NCI-H1436 (cell line): ENCODE measurements around the gene HTR6.
"Not testable (repeated sequence)": the region's sequence is repeated elsewhere in the genome, so short reads cannot be mapped to it uniquely, and the experiment has no call there.

ENCODE experiments used
- DNase-seq: peaks from one replicate; lab custom pipeline; 2025; lab: John Stamatoyannopoulos, UW

The HTR6 gene

DNA sequence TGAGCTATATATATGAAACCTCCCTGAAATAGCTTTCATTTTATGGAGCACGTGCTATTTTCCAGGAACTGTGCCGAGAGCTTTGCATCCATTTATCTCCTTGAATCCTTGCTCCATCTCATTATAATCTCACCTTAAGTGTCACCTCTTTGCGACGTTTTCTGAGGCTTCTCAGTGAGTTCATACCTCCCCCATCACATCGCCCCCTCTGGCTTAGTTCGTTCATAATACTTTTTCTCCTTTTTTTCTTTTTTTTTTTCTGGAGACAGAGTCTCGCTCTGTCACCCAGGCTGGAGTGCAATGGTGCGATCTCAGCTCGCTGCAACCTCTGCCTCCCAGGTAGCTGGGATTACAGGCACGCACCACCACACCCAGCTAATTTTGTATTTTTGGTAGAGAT, 25.4 kb upstream of the HTR6 start:
- DNase-seq: not testable (repeated sequence)

DNA sequence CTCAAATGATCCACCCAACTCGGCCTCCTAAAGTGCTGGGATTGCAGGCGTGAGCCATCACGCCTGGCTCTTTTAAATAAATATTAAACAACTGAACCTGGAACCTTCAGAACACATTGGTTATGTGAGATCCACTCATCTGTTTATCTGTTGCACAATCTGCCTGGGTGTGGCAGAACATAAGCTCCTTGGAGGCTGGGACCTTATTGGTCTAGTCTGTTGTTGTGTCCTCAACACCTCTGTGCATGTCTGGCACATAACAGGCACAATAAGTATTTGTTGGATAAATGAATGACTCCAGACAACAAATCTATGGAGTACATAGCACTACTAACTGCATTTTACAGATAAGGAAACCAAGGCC, 24.7 kb upstream of the HTR6 start:
- no peak for DNase-seq

DNA sequence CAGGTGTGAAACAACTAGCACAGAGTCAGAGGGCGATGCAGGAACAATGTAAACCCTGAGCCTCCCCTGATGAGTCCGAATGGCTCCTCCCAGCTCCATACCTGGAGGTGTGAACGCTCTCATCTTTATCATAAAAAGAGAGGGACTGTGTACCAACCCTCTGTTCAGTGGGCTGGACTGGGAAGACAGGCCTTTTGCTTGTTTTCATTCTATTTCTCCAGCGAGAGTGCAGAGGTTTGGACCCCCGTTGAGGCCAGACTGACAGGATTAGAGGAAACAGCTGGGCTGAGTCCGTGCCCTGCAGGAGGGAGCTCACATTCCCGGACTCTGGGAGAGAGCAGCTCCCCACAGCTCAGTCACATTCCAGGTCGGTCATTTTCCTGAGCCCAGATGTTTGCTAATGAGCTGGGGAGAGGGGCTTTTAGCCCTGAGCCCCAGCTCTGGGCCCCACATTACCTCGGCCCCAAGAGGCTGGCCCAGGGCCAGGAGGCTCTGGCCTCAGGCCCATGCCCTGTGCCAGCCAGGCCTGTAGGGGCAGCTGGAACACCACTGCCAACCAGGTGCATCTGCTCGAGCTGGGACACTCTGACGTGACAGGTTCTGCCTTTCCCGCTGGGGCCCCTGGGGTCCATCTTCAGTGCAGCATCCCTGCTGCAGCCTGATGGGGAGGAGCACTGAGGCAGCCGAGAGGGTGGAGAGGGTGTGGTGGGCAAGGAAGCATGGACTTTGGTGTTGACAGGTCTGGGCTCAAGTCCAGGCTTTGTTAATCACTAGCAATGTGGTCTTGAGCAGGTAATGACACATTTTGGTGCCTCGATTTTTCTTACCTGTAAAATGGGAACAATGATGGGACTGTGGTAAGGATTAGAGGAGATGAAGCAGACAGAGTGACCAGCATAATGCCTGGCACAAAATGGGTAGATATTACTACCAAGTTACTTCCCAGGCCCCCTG, 24.0 kb upstream of the HTR6 start:
- DNase-seq: no peak

DNA sequence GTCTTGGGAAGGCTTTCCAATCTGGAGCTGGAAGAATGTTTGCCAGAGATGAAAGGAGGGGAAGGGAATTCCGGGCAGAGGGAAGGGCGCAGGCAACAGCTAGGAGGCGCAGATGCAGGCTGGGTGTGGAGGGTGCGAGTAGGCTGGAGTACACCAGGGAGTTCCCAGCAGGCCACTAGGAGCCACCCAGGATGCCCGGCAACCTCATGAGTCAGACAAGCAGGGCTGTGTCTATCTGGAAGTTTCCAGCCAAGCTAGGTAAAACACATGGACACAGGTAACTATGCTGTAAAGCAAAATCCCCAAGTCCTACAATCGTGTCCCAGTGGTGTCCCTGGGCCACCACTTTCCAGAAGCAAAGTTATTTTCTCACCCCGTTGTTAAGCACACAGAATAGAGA, 21.6 kb upstream of the HTR6 start:
- no peak for DNase-seq

DNA sequence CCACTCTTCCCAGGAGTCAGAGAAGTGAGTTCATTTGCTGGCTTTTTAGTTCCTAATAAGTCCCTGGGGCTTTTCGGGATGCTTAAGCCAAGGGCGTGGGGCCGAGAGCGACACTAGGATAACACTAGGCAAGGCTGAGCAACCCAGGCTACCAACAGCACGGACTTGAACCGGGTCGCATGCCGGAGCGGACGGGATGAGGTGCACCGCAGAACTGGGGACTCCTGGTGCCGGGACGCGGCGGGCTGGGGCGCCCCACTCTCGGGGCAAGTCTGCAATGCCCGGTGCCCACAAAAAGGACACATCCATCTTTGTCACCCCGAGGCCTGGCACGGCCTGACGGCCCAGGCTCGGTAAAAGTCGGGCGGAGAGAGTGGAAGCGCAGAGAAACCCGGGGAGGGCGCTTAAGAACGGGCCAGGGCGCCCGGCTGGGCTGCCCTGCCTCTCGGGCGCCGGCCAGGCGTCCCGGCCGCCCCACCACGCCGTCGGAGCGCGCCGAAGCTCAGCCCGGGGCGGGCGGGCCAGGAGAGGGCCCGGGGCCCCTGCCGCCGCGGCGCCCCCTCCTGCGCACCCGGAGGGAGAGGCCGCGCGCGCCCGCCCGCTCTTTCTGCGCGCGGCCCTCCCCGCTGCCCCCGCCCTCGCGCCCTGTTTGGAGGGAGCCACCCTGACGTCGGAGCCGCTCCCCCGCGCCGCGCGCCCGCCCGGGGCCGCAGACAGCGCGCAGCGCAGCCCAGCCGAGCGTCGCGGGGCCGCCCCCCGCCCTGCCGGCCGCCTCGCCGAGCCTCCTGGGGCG, 20.9 kb upstream of the HTR6 start, which contains the start of gene NBL1:
Gene NBL1, plus strand, starts transcription at position 710 of the 793 bp plus-strand sequence. CDS start 10,720 bp downstream, outside the sequence.
- DNase-seq: peak; percentile 19

DNA sequence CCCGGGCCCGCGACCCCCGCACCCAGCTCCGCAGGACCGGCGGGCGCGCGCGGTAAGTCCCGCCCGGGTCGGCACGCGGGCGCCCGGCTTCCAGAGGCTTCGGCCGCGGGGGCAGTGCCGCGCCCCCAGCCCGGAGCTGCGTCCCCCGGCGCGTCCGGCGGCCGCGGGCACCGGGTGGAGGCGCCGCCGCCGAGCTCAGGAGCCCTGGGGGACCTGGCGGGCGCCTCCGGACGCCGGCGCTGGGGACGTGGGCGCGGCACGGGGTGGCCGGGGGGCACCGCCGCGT, 20.3 kb upstream of the HTR6 start:
- no peak for DNase-seq

DNA sequence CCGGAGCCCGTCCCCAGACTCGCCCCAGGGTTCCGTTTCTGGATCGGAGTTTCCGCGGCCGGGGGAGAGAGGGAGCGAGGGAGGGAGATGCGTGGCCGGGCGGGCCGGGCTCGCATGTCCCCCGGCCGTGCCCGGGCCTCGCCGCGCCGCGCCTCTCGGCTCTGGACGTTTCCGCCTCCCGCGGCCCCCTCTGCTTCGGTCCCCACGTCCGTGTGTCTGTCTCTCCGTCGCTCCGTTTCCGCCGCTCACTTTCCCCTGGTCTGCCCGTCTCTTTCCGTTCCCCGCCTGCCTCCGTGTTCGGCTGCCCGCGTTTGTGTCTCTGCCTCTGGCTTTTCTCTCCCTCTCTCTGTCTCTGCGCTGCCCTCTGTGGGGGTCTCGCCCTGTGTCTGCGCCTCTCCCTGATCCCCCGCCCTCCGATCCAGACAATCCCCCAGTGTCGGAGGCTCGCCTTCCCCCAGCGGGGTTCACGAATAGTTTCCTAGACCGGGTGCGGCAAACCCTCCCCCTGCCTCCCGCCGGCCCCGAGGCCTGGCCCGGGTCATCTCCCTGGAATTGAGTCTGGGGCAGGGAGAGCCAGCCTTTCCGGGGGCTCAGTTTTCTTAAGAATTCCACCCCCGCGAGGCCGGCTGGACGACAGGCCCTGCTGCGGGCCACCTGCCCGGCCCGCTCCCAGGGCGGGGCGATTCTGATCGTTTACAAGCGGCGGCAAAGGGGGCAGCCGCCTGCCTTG, 19.8 kb upstream of the HTR6 start:
- no peak for DNase-seq

DNA sequence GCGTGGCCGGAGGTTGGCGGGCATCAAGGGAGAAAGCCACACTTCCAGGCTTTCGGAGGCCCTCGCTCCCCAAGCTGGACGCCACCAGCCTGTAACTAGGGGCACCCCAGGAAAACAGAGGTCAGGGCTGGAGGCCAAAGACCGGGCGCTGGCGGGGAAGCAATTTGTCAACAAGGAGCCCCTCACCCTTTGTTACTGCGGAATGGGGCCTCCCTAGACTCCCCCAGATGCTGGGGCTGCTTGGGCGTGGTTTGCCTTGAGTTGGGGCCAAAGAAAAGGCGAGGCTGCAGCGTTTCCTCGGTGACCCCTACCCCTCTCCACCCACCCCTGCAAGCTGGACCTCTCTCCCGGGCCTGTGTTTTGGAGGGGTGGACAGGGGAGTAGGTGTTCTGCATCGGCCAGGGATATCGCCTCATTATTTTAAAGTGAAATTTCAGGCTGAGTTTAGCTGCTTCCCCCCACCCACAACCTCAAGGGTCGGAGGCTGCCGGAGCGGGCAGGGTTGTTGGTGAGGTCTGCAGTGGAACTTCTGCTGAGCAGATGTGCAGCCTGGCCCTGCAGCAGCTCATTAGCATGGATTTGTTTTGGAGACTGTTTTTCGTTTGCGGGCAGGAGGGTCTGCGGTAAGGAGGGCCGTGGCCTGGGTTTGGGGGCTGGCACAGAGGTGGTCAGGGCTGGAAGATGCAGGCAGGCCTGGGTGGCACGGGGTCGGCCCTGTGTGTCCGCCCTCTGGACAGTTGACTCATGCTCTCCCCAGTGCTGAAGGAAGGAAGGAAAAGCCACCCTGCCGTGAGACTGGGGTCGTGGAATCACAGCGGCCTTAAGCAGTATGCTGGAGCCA, 19.0 kb upstream of the HTR6 start:
- no peak for DNase-seq

DNA sequence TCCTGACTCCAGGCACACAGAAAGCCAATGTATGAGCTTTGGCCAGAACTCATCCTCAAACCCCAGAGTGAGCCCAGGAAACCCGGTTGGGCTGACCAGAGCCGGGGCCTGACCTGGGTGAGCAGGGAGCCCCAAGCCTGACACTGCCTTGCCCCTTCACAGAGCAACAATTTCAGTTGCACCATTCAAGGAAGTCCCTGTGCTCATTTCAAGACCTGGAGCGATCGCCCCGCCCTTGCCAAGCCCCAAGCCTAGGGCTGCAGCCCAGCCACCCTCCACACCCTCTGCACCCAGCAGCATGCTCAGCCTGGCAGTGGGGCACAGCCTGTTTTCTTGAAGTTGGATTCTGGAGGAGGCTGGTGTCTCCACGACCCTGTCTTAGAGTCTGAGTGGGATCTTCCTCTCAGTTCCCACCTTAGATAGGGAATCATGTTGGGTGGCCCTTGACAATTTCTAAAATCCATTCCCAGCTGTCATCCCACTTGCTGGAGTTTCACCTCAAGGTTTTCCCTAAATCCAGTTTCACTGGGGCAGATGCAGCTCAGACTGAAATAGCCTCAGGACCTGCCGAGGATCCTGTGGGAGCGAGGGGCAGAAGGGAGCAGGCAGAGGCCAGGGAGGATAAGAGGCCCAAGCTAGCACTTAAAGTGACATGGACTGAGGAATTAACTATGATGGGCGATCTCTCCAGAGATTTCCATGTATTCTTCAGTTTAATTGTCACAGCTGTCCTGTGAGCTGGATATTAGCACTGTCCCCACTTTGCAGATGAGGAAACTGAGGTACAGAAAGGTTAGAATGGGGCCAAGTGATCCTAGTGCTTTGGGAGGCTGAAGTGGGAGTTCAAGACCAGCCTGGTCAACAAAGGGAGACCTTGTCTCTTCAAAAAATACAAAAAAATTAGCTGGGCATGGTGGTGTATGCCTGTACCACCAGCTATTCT, 18.0 kb upstream of the HTR6 start:
- no peak for DNase-seq

DNA sequence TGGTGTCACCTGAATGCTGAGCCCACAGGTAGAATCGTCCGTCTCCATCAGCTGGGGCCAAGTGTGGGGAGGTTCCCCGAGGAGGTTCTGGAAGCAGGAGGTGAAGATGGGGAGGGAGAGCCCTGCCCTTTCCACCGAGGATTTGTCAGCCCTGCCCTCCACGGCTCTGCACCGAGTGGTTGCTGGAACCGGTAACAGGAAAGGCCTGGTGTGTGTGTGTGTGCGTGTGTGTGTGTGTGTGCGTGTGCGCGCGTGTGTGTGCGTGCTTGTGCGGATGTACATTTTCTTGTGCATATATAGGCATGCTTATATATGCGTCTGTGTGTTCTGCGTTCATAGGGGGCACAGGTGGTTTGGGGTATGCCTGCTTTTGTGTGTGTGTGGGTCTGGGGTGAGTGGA, 17.0 kb upstream of the HTR6 start:
- DNase-seq: no peak

DNA sequence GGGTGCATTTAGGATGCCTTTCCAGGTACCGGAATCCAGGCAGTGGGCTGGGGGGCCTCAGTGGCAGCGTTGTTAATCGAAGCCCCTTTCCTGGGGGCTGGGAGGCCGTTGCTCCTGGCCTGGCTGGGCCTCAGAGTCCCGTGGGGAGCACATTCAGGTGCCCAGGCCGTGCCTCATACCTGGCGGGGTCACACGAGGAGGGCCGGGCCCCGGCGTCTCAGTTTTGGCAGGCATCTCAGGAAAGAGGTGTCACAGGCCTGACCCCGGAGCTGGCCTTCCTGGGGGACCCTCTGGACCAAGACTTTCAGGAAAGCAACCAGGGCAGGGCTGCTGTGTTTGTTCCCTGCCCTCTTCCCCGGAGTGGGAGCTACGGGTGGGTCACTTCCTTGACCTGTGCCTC, 16.4 kb upstream of the HTR6 start:
- DNase-seq: no peak

DNA sequence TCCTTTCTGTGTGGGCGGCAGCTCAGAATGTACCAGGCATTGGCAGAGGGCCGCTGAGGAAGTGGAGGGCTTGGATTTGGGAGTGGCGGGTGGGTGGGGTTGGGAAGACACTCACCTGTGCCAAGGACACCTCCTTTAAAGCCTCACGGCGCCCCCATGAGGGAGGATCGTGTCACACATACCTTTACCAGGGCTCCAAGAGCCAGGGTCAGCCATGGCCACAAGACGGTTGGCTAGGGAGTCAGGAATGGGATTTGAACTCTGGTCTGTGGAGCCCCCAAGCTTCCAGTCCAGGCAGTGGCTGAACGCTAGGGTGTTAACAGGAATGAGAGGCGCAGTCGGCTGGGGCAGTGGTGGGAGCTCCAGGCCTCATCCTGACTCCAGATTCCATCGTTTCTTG, 16.0 kb upstream of the HTR6 start:
- DNase-seq: no peak

DNA sequence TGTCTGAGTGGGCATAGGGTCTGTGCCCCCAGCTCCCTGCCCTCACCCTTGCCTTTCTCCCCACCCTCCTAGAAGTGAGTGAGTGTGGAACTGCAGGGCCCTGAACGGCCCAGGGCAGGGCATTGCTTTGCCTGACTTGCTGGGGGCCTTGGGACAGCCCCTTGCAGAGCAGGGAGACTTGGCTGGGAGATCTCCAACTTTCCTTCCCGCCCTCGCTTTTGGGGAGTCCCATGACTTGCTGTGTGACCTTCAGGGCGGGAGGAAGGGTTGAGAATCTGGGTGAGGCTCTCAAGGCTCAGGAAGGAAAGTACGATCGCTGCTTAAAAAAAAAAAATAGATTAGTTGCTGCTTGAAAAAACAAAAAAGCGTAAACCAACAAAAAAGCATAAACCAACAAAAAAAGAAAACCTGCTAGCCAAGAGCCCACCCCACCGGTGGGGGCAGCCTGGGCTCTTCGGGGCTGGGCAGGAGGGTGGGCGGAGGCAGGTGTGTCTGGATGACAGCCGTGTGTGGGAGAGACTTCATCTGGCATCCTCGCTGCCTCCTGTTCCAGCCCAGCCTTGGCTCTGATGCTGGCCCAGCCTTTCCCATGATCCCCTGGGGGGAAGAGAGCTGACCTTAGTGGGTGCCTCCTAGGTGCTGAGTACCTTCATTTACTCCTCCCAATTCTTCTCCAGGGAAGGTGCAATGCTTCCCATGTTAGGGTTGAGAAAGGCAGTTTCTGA, 14.1 kb upstream of the HTR6 start:
- no peak for DNase-seq

DNA sequence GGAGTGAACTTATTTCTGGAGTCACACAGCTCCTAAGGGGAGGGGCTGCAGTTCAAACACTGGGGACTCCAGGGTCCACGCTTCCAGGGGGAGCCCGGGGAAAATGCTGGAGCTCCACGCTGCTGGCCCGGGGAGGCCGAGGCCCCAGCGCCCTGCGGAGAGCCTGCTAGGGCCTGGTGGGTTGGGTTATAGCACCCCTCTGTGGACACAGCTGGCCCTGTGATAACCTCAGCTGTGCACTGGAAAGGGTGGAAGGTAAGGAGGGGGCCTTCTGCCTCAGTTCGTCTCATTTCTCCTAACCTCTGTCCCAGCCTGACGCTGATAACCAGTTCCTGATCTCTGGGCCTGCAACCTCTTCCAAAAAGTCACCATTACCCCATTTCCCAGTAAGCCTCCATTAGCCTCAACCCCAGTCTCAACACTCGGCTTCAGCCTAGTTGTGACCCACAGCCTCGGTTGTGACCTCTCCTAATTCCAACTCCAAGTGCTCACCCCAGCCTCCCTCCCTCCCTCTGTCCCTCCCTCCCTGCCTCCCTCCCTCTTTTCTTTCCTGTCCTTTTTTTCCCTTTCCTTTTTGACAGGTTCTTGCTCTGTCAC, 13.4 kb upstream of the HTR6 start:
- peak; percentile 15 for DNase-seq

DNA sequence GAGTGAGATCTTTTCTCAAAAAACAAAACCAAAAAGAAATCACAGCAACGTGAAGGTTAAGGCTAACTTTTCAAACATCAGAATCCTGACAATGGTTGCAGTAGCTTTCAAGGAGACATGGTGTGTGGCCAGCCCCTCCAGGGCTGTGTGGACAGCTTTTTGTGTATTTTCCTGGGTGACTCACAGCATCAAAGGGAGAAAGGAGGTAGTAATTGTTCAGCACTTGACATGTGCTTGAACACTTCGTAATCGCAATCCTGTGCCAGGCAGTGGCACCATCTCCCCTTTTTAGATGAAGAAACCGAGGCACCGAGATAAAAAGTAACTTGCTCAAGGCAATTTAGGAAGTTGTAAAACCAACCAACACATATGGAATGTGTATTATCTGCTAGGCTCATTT, 10.3 kb upstream of the HTR6 start:
- no peak for DNase-seq

DNA sequence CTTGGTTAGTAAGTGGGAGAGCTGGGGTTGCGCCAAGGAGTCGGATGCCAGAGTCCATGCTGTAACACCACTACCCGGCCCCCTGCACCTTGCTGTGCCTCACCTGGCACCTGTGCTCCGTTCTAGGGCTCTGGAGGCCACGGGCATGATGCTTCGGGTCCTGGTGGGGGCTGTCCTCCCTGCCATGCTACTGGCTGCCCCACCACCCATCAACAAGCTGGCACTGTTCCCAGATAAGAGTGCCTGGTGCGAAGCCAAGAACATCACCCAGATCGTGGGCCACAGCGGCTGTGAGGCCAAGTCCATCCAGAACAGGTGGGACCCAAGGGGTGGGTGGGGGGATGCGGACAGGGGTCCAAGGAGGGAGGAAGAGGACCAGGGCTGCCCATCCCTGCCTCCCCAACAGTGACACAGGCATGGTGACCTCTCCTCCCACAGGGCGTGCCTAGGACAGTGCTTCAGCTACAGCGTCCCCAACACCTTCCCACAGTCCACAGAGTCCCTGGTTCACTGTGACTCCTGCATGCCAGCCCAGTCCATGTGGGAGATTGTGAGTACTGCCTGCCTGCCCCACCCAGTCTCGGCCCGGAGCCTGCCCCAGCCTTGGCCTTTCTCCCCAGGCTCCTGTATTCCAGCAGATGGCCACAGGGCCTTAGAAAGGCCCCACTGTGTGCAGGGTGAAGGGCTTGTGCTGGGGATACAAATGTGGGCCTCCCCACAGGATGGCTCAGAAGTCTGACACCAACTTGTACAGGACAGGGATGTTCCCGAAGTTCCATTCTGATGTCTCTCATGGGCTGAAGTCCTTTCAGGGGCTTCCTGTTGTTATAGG, 9.6 kb upstream of the HTR6 start:
- no peak for DNase-seq

DNA sequence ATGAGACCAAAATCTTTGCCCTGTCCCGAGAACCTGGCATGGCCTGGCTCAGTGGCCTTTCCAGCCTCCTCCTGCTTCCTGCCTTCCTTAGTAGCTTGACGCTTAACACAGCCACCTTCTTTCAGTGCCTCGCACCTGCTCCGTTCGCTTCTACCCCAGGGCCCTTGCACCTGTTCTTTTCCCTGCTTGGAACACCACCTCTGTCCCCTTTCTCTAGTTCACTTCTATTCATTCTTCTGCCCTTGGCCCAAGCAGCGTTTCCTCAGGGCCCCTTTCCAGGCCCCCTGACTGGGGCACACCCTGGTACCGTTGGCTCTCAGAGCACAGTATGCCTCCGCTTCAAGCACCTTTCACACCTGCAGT, 9.0 kb upstream of the HTR6 start:
- DNase-seq: no peak

DNA sequence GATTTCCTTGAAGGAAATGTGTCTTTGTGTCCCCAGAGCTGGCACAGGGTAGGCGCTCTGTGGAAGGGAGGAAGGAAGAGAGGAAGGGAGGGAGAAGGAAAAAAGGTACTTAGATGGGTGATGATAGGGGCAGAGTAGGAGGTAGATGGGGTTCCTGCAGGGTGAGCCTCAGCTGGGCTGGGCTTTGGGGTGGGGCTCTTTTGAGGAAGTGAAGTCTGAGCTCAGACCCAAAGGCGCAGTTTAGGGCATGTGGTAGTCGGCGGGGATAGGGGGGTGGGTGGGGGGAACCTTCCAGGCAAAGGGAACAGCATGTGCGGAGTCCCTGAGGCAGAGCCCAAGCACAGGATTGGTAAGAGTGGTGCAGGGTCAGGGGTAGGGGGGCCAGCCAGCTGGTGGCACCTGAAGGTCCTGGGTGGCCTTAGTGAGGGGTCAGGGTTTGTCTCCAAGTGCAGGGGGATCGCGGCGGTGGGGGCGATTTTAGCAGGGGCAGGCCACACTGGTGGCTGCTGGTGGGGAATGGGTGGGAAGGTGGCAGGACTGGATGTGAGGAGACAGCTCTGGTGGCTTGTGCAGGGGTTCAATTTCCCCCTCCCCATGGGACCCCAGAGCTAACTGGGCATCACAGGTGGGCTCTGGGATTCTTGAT, 8.4 kb upstream of the HTR6 start:
- DNase-seq: no peak
